H1 (cell line): ENCODE measurements around the gene APBA2. TPM values are rescaled to one million over a fixed set of nuclear protein-coding genes. Genes with fewer than 3 reads are reported as not detected.

Source experiments
- ASH2L ChIP-seq: fragments of 200-600, 300-600 bp; sonication (generic); IDR thresholded peaks from one replicate; pipeline ENCODE4 v1.7.1; 2017; ENCODE audit warnings: low read length
- CHD7 ChIP-seq: fragments of 300-600 bp; sonication (generic); IDR thresholded peaks from 2 replicates; pipeline ENCODE4 v1.7.1; 2012; ENCODE audit warnings: low read length, moderate library complexity, mild to moderate bottlenecking, inconsistent platforms; ENCODE audit not compliant: insufficient replicate concordance
- CREB1 ChIP-seq: IDR thresholded peaks from 2 replicates; pipeline ENCODE4 v1.6.1; 2012; ENCODE audit warnings: inconsistent platforms
- HDAC2 ChIP-seq, 2 experiments: fragments of 300-600 bp in 1 of 2; sonication (generic) in 1 of 2; IDR thresholded peaks; 2 replicates each; pipeline ENCODE4 v1.6.1; 2011 to 2012; ENCODE audit warnings: low read depth in 2 of 2, low read length in 2 of 2, mild to moderate bottlenecking in 2 of 2, moderate library complexity in 2 of 2, borderline replicate concordance in 1 of 2, inconsistent platforms in 1 of 2
- KDM5A ChIP-seq: fragments of 200-600 bp; IDR thresholded peaks from 2 replicates; pipeline ENCODE4 v1.7.1; 2012; ENCODE audit warnings: mild to moderate bottlenecking, low read length, inconsistent platforms, mixed read lengths
- NANOG ChIP-seq: IDR thresholded peaks from 2 replicates; pipeline ENCODE4 v1.6.1; 2011; ENCODE audit warnings: low read length, low read depth, mild to moderate bottlenecking, inconsistent platforms; ENCODE audit not compliant: insufficient read depth, poor library complexity, severe bottlenecking
- SUZ12 ChIP-seq: fragments of 200-600 bp; sonication (generic); IDR thresholded peaks from 2 replicates; pipeline ENCODE4 v1.6.1; 2012; ENCODE audit warnings: mild to moderate bottlenecking, inconsistent platforms, low read length, moderate library complexity, mixed read lengths
- TEAD4 ChIP-seq: IDR thresholded peaks from 2 replicates; pipeline ENCODE4 v1.6.1; 2012; ENCODE audit warnings: low read depth, low read length, inconsistent platforms, mixed read lengths
- polyA plus RNA-seq, 7 experiments: library from polyadenylated mRNA; depleted of rRNA in 3 of 7; stranded (reverse) in 5 of 7; unstranded in 2 of 7; fragments of >200 nt in 5 of 7; fragments of 200-250 nt in 2 of 7; gene quantifications; 1 replicate in 5 of 7; 2 replicates in 1 of 7; 4 replicates in 1 of 7; pipeline versions ENCODE4 v1.2.1 to v1.2.3, GENCODE V29; 2011 to 2013; ENCODE audit warnings: missing spikeins in 2 of 7, mixed read lengths in 2 of 7
- total RNA-seq: library from RNA; stranded (reverse); fragmentation: NEBNext Ultra II Directional; extraction: Animal tissue kit (Norgen Biotek cat#: 25700); gene quantifications from 2 replicates; pipeline ENCODE4 v1.2.1, GENCODE V29; 2021

The APBA2 gene
- total and polyA plus RNA-seq, 2 of the 8 experiments (the other 6 are each of a cell fraction or from before 2014, with no cell fraction given): 15.5 to 19.0 TPM

- TF ChIP-seq CHD7 (no peak), NANOG (no peak), ASH2L (no peak), KDM5A (no peak), HDAC2 (IDR thresholded peaks at IDR 0.05; ENCODE audit: borderline replicate concordance in 1 of 2, low read depth in 2 of 2, low read length in 2 of 2) (no peak), SUZ12 (no peak), TEAD4 (no peak), CREB1 (no peak)
Observed at GRCh38 chr15:28955160-28955992, 69.6 kb downstream of the APBA2 start (continued).
